Parathyroid adenoma (tissue), 2 donors: ENCODE results near the gene ADPRHL1.

Source experiments
- H2AFZ ChIP-seq: fragments of 300-600 bp; sonication (generic); one replicate; pipeline ENCODE4 v1.7.0; 2017; ENCODE audit warnings: antibody characterized with exemption, mild to moderate bottlenecking
- H3K27ac ChIP-seq: fragments of 300-600 bp; sonication (generic); one replicate; pipeline ENCODE4 v1.7.0; 2017
- H3K27me3 ChIP-seq: fragments of 300-600 bp; sonication (generic); one replicate; pipeline ENCODE4 v1.7.0; 2017; ENCODE audit warnings: low read length; ENCODE audit not compliant: control insufficient read depth, insufficient read depth
- H3K36me3 ChIP-seq: fragments of 300-600 bp; sonication (generic); one replicate; pipeline ENCODE4 v1.7.0; 2017; ENCODE audit warnings: low read length; ENCODE audit not compliant: control insufficient read depth, insufficient read depth
- H3K4me1 ChIP-seq: fragments of 300-600 bp; sonication (generic); one replicate; pipeline ENCODE4 v1.7.0; 2017; ENCODE audit warnings: control low read depth
- H3K4me2 ChIP-seq: fragments of 300-600 bp; sonication (generic); one replicate; pipeline ENCODE4 v1.7.0; 2017; ENCODE audit warnings: low read length
- H3K4me3 ChIP-seq: fragments of 300-600 bp; sonication (generic); one replicate; pipeline ENCODE4 v1.7.0; 2017; ENCODE audit warnings: low read depth, low read length
- H3K79me2 ChIP-seq: fragments of 300-600 bp; sonication (generic); one replicate; pipeline ENCODE4 v1.7.0; 2017; ENCODE audit warnings: control low read depth
- H3K9ac ChIP-seq: fragments of 300-600 bp; sonication (generic); one replicate; pipeline ENCODE4 v1.7.0; 2017; ENCODE audit warnings: mild to moderate bottlenecking
- H3K9me3 ChIP-seq: fragments of 300-600 bp; sonication (generic); one replicate; pipeline ENCODE4 v1.7.0; 2017; ENCODE audit warnings: low read length; ENCODE audit not compliant: control insufficient read depth
- CTCF ChIP-seq: fragments of 300-600 bp; sonication (generic); IDR thresholded peaks from one replicate; pipeline ENCODE4 v1.7.0; 2017; ENCODE audit warnings: antibody characterized with exemption, mild to moderate bottlenecking
- donor health status: primary hyperparathyroidism.

ADPRHL1 gene

GRCh38 chr13:113449693-113450347 is 3.5 kb downstream of the ADPRHL1 start:
- H3K27me3 ChIP-seq, result no peaks in the 10 kb centered on the region
- no peak overlapping the region for H3K4me3 ChIP-seq
- peak overlapping the region; percentile 5 for H2AFZ ChIP-seq
- TF ChIP-seq CTCF, result no peak
- no peaks in the 10 kb centered on the region for H3K9me3 ChIP-seq
- H3K27ac ChIP-seq, result no peak overlapping the region
- no peaks in the 10 kb centered on the region for H3K36me3 ChIP-seq
- H3K4me2 ChIP-seq, result no peak overlapping the region
- no peaks in the 10 kb centered on the region for H3K79me2 ChIP-seq
- H3K4me1 ChIP-seq, result no peaks in the 10 kb centered on the region
- H3K9ac ChIP-seq, result no peak overlapping the region

- no peak for TF ChIP-seq CTCF
- Histone ChIP-seq H3K4me3 (no peak overlapping the region), H3K4me1 (no peaks in the 10 kb centered on the region), H3K9me3 (no peaks in the 10 kb centered on the region), H3K79me2 (no peaks in the 10 kb centered on the region), H3K27ac (no peak overlapping the region), H3K4me2 (no peak overlapping the region), H3K9ac (no peak overlapping the region), H2AFZ (peak overlapping the region; percentile 5), H3K36me3 (no peaks in the 10 kb centered on the region), H3K27me3 (no peaks in the 10 kb centered on the region)
Measured at GRCh38 chr13:113448885-113449692, 4.2 kb downstream of the ADPRHL1 start.

- no peak for TF ChIP-seq CTCF
- no peaks in the 10 kb centered on the region for H3K27me3 ChIP-seq
- no peak overlapping the region for H3K9ac ChIP-seq
- no peak overlapping the region for H3K4me2 ChIP-seq
- H3K79me2 ChIP-seq, result no peaks in the 10 kb centered on the region
- H3K4me3 ChIP-seq, result no peak overlapping the region
- H3K27ac ChIP-seq, result no peak overlapping the region
- no peaks in the 10 kb centered on the region for H3K4me1 ChIP-seq
- no peaks in the 10 kb centered on the region for H3K9me3 ChIP-seq
- no peaks in the 10 kb centered on the region for H3K36me3 ChIP-seq
- no peak overlapping the region for H2AFZ ChIP-seq
Measured at GRCh38 chr13:113448545-113448884, 4.8 kb downstream of the ADPRHL1 start.

GRCh38 chr13:113447596-113447995 is 5.7 kb downstream of the ADPRHL1 start:
- Histone ChIP-seq H3K4me2 (no peak overlapping the region), H3K9ac (no peak overlapping the region), H3K27me3 (no peaks in the 10 kb centered on the region), H2AFZ (no peak overlapping the region), H3K36me3 (no peaks in the 10 kb centered on the region), H3K4me1 (no peaks in the 10 kb centered on the region), H3K4me3 (no peak overlapping the region), H3K9me3 (no peaks in the 10 kb centered on the region), H3K79me2 (no peaks in the 10 kb centered on the region), H3K27ac (no peak overlapping the region)
- TF ChIP-seq CTCF, result no peak

GRCh38 chr13:113446488-113446854 is 6.8 kb downstream of the ADPRHL1 start:
- Histone ChIP-seq H3K4me2 (no peak overlapping the region), H3K9me3 (no peaks in the 10 kb centered on the region), H3K27me3 (no peaks in the 10 kb centered on the region), H3K79me2 (no peaks in the 10 kb centered on the region), H3K9ac (no peak overlapping the region), H2AFZ (no peak overlapping the region), H3K27ac (no peak overlapping the region), H3K4me3 (no peak overlapping the region), H3K4me1 (no peaks in the 10 kb centered on the region), H3K36me3 (no peaks in the 10 kb centered on the region)
- TF ChIP-seq CTCF, result no peak
